ENCODE data around the gene KLF15. TPM values are rescaled to one million over a fixed set of nuclear protein-coding genes. Genes with fewer than 3 reads are reported as not detected.
"Not testable (repeated sequence)": the region's sequence is repeated elsewhere in the genome, so short reads cannot be mapped to it uniquely, and the experiment has no call there.

The KLF15 gene
- total RNA-seq, 4 donors from 2014 or later: 3.3 to 10.9 (median 9.4) TPM

DNA sequence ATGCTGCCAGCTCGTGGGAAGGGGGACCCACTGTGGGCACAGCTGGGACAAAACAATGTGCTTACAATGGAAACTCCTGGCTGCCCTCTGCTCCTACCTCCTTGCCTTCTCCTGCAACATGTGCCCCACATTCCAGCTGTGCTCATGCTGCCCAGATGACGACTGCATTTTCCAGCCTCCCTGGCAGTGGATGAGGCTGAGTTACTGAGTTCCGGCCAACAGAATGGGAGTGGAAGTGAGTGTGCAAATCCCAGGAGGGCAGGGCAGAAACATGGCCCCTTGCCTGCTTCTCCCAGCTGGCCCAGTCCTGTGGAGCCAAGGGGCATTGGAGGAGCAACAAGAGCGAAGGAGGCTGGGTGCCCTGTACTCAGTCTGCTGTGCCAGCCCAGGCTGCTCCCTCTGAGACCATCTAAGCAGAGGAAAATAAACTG is 17.1 kb downstream of the KLF15 start:
- no peak overlapping the region for H3K4me3 ChIP-seq
- no peaks in the 10 kb centered on the region for H3K4me1 ChIP-seq
- H3K9me3 ChIP-seq: no peaks in the 10 kb centered on the region
- DNase-seq: peak in 2 of 3 donors; percentile 23 to 33
- no peak overlapping the region for H3K27ac ChIP-seq
- H3K36me3 ChIP-seq: no peaks in the 10 kb centered on the region
- H3K27me3 ChIP-seq: no peaks in the 10 kb centered on the region
- TF ChIP-seq, protein P1, sequence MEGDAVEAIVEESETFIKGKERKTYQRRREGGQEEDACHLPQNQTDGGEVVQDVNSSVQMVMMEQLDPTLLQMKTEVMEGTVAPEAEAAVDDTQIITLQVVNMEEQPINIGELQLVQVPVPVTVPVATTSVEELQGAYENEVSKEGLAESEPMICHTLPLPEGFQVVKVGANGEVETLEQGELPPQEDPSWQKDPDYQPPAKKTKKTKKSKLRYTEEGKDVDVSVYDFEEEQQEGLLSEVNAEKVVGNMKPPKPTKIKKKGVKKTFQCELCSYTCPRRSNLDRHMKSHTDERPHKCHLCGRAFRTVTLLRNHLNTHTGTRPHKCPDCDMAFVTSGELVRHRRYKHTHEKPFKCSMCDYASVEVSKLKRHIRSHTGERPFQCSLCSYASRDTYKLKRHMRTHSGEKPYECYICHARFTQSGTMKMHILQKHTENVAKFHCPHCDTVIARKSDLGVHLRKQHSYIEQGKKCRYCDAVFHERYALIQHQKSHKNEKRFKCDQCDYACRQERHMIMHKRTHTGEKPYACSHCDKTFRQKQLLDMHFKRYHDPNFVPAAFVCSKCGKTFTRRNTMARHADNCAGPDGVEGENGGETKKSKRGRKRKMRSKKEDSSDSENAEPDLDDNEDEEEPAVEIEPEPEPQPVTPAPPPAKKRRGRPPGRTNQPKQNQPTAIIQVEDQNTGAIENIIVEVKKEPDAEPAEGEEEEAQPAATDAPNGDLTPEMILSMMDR (IDR thresholded peaks at IDR 0.05): no peak
- TF ChIP-seq POLR2A (IDR thresholded peaks at IDR 0.05): no peak

DNA sequence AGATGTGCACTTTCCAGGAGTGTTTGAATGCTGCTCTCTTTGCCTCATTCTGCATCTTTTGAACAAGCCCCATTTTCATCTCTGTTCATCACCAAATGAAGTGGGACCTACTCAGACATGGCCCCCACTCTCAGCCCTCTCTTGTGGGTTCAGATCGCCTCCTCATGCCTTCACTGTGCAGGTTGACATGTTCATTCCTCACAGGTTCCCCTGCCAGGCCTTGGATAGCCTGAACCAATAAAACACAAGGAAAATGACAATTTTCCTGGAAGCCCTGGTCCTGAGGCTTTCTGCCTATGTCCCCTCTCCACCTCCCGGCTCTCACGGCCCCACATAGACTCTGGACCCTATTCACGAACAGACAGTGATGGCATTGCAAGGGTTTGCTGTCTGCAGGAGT is 17.7 kb downstream of the KLF15 start:
- no peak overlapping the region for H3K27ac ChIP-seq
- H3K4me1 ChIP-seq: no peaks in the 10 kb centered on the region

DNA sequence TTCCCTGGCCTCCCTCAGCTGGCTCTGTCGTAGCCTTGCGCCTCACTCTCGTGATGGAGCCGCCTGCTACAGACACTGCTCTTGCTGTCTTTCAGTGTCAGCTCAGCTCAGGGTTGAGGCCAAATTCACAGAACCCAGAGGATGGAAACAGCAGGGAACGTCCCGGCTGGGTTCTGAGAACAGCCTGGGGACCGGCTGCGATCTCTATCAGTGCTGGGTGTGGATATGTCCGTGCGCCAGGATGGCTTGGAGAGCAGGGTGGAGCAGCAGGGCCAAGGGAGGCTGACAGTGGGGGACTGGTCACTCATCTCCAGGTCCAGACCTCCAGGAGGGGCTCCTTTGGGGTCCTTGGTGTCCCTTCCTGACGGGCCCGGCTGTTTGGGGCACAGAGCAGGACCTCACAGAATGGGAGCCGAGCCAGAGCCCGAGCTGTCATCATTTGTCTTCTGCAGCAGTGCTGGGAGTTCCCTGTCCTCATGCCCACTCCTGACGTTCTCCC is 18.4 kb downstream of the KLF15 start:
- Histone ChIP-seq H3K36me3 (no peaks in the 10 kb centered on the region), H3K9me3 (no peaks in the 10 kb centered on the region), H3K27me3 (no peaks in the 10 kb centered on the region), H3K27ac (no peak overlapping the region), H3K4me3 (no peak overlapping the region), H3K4me1 (no peaks in the 10 kb centered on the region)
- DNase-seq: peak in 2 of 3 donors; percentile 38 to 42
- TF ChIP-seq, protein P1 (IDR thresholded peaks at IDR 0.05): no peak
- no peak for TF ChIP-seq POLR2A (IDR thresholded peaks at IDR 0.05)

More for the DNA sequence above, 17.7 kb downstream of the KLF15 start:
- H3K4me3 ChIP-seq: no peak overlapping the region
- H3K9me3 ChIP-seq: no peaks in the 10 kb centered on the region
- DNase-seq: no peak
- no peak for TF ChIP-seq POLR2A (IDR thresholded peaks at IDR 0.05)
- TF ChIP-seq, protein P1 (IDR thresholded peaks at IDR 0.05): no peak
- H3K36me3 ChIP-seq: no peaks in the 10 kb centered on the region
- H3K27me3 ChIP-seq: no peaks in the 10 kb centered on the region

DNA sequence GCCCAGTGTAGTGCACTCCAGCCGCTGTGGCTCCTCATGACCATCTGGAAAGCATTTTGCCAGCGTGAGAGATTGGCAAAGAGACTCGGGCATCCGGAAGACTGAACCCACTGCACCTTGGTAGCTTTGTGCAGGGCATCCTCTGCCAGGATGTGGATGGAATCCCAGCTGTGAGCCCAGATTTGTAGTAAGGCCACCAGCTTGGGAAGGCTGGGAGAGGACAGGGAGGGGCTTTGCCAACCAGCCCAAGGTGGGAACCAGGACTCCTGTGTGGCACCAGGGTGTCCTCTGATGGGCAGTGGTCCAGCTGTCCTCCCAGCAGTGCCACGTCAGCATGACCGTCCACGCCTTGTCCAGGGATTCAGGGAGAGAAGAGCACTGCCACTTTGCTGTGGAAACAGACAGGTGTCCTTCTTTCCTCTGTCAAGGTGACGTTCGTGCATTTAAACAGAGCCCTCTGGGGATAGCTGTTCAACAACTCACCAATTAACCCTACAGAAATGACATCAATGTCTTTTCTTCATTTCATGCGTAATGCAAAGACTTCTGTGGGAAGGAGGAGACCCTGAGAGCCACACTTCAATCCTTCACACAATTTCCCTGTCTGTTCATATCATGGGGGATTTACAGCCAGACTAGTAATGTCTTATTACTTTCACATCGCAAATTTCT is 19.1 kb downstream of the KLF15 start:
- TF ChIP-seq, protein P1 (IDR thresholded peaks at IDR 0.05): no peak
- no peak for TF ChIP-seq POLR2A (IDR thresholded peaks at IDR 0.05)
- Histone ChIP-seq H3K9me3 (no peaks in the 10 kb centered on the region), H3K4me1 (no peaks in the 10 kb centered on the region), H3K4me3 (no peak overlapping the region), H3K27ac (no peak overlapping the region), H3K27me3 (no peaks in the 10 kb centered on the region), H3K36me3 (no peaks in the 10 kb centered on the region)
- peak in 2 of 3 donors; percentile 37 to 41 for DNase-seq

DNA sequence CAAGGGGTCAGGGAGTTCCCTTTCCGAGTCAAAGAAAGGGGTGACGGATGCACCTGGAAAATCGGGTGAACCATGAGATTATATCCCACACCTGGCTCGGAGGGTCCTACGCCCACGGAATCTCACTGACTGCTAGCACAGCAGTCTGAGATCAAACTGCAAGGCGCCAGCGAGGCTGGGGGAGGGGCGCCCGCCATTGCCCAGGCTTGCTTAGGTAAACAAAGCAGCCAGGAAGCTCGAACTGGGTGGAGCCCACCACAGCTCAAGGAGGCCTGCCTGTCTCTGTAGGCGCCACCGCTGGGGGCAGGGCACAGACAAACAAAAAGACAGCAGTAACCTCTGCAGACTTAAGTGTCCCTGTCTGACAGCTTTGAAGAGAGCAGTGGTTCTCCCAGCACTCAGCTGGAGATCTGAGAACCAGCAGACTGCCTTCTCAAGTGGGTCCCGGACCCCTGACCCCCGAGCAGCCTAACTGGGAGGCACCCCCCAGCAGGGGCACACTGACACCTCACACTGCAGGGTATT is 25.3 kb downstream of the KLF15 start:
- H3K27ac ChIP-seq, H3K4me1 ChIP-seq, H3K36me3 ChIP-seq, H3K27me3 ChIP-seq, H3K4me3 ChIP-seq, DNase-seq: not testable (repeated sequence)
- peaks cover 0 to 13% (median 2%) of the 10 kb centered on the region in 4 donors for H3K9me3 ChIP-seq

DNA sequence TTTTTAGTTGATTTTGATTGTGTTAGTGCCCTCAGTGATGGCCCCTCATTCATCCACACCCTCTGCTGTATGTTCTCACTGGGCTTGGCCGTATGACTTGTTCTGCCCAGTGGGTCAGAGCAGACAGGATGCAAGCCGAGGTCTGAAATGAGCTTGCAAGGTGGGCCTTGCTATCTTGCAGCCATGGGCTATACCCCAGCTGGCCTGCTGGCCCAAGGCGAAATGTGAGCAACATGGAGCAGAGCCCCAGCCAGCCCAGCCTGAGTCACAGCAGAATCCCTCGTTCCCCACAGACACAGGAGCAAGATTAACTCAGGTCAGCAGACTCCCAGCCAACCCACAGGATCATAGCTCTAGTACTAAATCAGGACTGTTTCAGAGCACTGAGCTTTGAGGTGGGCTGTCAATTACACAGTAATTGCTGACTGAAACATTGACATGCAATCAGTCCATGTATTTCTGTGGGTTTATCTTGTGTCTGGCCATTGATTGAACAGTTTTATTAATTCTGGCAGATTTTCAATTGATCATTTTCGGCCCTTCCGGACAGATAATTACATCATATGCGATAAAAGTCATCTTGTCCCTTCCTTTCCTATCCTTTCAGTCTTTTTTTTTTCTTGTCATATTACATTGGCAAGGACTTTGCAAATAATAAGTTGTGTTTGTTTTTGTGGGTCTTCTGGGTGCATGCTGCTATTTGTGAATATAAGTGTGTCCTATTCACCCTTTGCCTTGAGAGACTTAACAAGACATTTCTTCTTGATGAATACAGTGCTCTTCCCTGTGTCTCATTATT is 27.1 kb downstream of the KLF15 start:
- Histone ChIP-seq H3K27ac (no peak overlapping the region), H3K4me1 (no peaks in the 10 kb centered on the region), H3K36me3 (no peaks in the 10 kb centered on the region), H3K4me3 (no peak overlapping the region), H3K27me3 (no peaks in the 10 kb centered on the region), H3K9me3 (peaks cover 0 to 13% (median 2%) of the 10 kb centered on the region in 4 donors)
- no peak for TF ChIP-seq POLR2A (IDR thresholded peaks at IDR 0.05)
- TF ChIP-seq, protein P1 (IDR thresholded peaks at IDR 0.05): no peak
- peak in 2 of 3 donors; percentile 19 to 31 for DNase-seq
